K562 (cell line): Measurements from ENCODE around the gene CLNK. TPM values are rescaled to one million over a fixed set of nuclear protein-coding genes. Genes with fewer than 3 reads are reported as not detected.

Source experiments
- ATAC-seq: fragments of 200-7000 bp; cut with Tn5 transposase; 3 replicates; pipeline ENCODE4 v1.9.1; 2020; ENCODE audit warnings: moderate library complexity
- BruUV-seq: library from RNA; stranded (reverse); fragments of 400-500 nt; replicated peaks from 2 replicates; lab custom pipeline; 2021; lab: Mats Ljungman, UMichigan
- CTCF ChIA-PET: fragments of 300-600 bp; formaldehyde crosslinking; extraction: SDS; loops from one replicate; lab custom pipeline; 2021; ENCODE audit warnings: low intra/inter-chr PET ratio; lab: Yijun Ruan, JAX
- POLR2A ChIA-PET: fragments of 300-600, 350-650 bp; sonication (Branson Sonifier 250); formaldehyde crosslinking; extraction: SDS; loops from one replicate; lab custom pipeline; 2021; ENCODE audit warnings: antibody characterized with exemption, inconsistent platforms; lab: Yijun Ruan, JAX
- DNase-seq, 4 experiments: peaks; one replicate each; pipeline versions ENCODE4 v3.0.0 to v3.0.0-alpha.2; 2011 to 2018; ENCODE audit warnings: low spot score in 3 of 4, mixed read lengths in 3 of 4; ENCODE audit errors: extremely low read depth in 1 of 4
- FAIRE-seq: peaks from 2 replicates; lab custom pipeline; 2011; peaks lifted over from hg19 to GRCh38; lab: Jason Lieb, UNC
- H2AFZ ChIP-seq: 2 replicates; pipeline ENCODE4 v1.6.0; 2011; ENCODE audit warnings: low read depth, low read length, control low read depth, inconsistent platforms
- H3K27ac ChIP-seq: fragments of 200-600 bp; 3 replicates; pipeline ENCODE4 v1.8.0; 2011; ENCODE audit warnings: low read depth, mild to moderate bottlenecking, control low read depth, inconsistent platforms, low read length, moderate library complexity, mixed read lengths; ENCODE audit errors: extremely low read depth
- H3K27me3 ChIP-seq, 2 experiments: fragments of 300-600 bp in 1 of 2; 2 replicates in 1 of 2; 3 replicates in 1 of 2; pipeline versions ENCODE4 v1.6.0 to v1.8.0; 2011; ENCODE audit warnings: inconsistent platforms in 2 of 2, low read length in 2 of 2, mild to moderate bottlenecking in 1 of 2, mixed read lengths in 1 of 2, moderate library complexity in 1 of 2; ENCODE audit not compliant: control insufficient read depth in 2 of 2, insufficient read depth in 2 of 2
- H3K36me3 ChIP-seq: fragments of 300-600 bp; 3 replicates; pipeline ENCODE4 v1.8.0; 2011; ENCODE audit warnings: mild to moderate bottlenecking, low read length, inconsistent platforms; ENCODE audit not compliant: control insufficient read depth, insufficient read depth
- H3K4me1 ChIP-seq, 2 experiments: fragments of 200-600 bp in 1 of 2; replicated peaks in 1 of 2; 2 replicates in 1 of 2; 3 replicates in 1 of 2; pipeline versions ENCODE4 v1.5.1 to v1.8.0; 2011; ENCODE audit warnings: inconsistent platforms in 2 of 2, low read length in 2 of 2, mild to moderate bottlenecking in 1 of 2, mixed read lengths in 1 of 2, moderate library complexity in 1 of 2; ENCODE audit not compliant: control insufficient read depth in 2 of 2, insufficient read depth in 2 of 2
- H3K4me2 ChIP-seq: 2 replicates; pipeline ENCODE4 v1.6.1; 2011; ENCODE audit warnings: low read length, control low read depth, inconsistent platforms, mixed read lengths; ENCODE audit not compliant: insufficient read depth
- H3K4me3 ChIP-seq: fragments of 200-600 bp; sonication (generic), shearing (Covaris generic); 2 replicates; pipeline ENCODE4 v1.5.1; 2016; ENCODE audit warnings: control low read depth, inconsistent platforms
- H3K79me2 ChIP-seq: fragments of 200-600 bp; 3 replicates; pipeline ENCODE4 v1.8.0; 2011; ENCODE audit warnings: low read length, inconsistent platforms; ENCODE audit not compliant: control insufficient read depth, insufficient read depth
- H3K9ac ChIP-seq, 2 experiments: 2 replicates each; pipeline versions ENCODE4 v1.6.0 to v1.6.1; 2011; ENCODE audit warnings: low read depth in 2 of 2, low read length in 2 of 2, control low read depth in 1 of 2, inconsistent platforms in 1 of 2, mild to moderate bottlenecking in 1 of 2, mixed read lengths in 1 of 2; ENCODE audit not compliant: insufficient read depth in 1 of 2
- H3K9me1 ChIP-seq: one replicate; pipeline ENCODE4 v1.6.0; 2011; ENCODE audit warnings: inconsistent platforms, mild to moderate bottlenecking, low read length, moderate library complexity; ENCODE audit not compliant: control insufficient read depth, insufficient read depth
- H3K9me3 ChIP-seq: replicated peaks from 2 replicates; pipeline ENCODE4 v1.5.1; 2011; ENCODE audit warnings: low read depth, low read length, inconsistent platforms; ENCODE audit not compliant: control insufficient read depth, insufficient read depth
- H4K20me1 ChIP-seq: replicated peaks from 2 replicates; pipeline ENCODE4 v1.6.1; 2011; ENCODE audit warnings: low read length, inconsistent platforms, mixed read lengths; ENCODE audit not compliant: control insufficient read depth, insufficient read depth
- E2F4 ChIP-seq: sonication (generic); formaldehyde crosslinking; IDR thresholded peaks from 2 replicates; pipeline ENCODE4 v1.8.0; 2022; ENCODE audit warnings: mild to moderate bottlenecking, low read depth, missing genetic modification reagents
- GMEB1 ChIP-seq: fragments of 250-450 bp; sonication (Bioruptor Pico); IDR thresholded peaks from 2 replicates; pipeline ENCODE4 v1.4.0; 2020; ENCODE audit warnings: mild to moderate bottlenecking
- RBM25 ChIP-seq: fragments of 200-400 bp; formaldehyde crosslinking; IDR thresholded peaks from 2 replicates; pipeline ENCODE4 v1.6.1; 2018; ENCODE audit warnings: low read length, low read depth, moderate library complexity; ENCODE audit not compliant: severe bottlenecking
- SP2 ChIP-seq: IDR thresholded peaks from 2 replicates; pipeline ENCODE4 v1.6.1; 2011; ENCODE audit warnings: mild to moderate bottlenecking, low read depth, low read length, moderate library complexity; ENCODE audit not compliant: poor library complexity, severe bottlenecking; ENCODE audit errors: extremely low read depth
- ZBTB5 ChIP-seq: fragments of 450-650 bp; IDR thresholded peaks from 2 replicates; pipeline ENCODE4 v1.6.1; 2017; ENCODE audit warnings: antibody characterized with exemption
- whole genome bisulfite sequencing: fragments of 100-300 bp; shearing (Covaris generic); methylation state at CpG from one replicate; pipeline ENCODE4 v1.1.6; 2016; ENCODE audit warnings: low coverage, mixed read lengths; ENCODE audit not compliant: insufficient coverage; ENCODE audit errors: missing lambda C conversion rate; 5-methylcytosine and 5-hydroxymethylcytosine counted together
- in situ Hi-C: fragments of 300-500 bp; cut with MboI; formaldehyde crosslinking; loops from 4 replicates; pipeline ENCODE4 v1.15.0; 2018; ENCODE audit warnings: inconsistent platforms, mixed read lengths
- intact Hi-C: fragments of 100-400 bp; cut with micrococcal nuclease; formaldehyde crosslinking; loops from 2 replicates; pipeline ENCODE4 v1.14.2; 2022
- polyA plus RNA-seq, 8 experiments: library from polyadenylated mRNA; depleted of rRNA in 4 of 8; stranded (reverse) in 5 of 8; unstranded in 3 of 8; fragments of >200 nt; fragmentation: Nextera tagmentation in 2 of 8; fragmentation: Illumina TruSeq in 1 of 8; extraction: Ambion mirVana in 2 of 8; extraction: Trizol in 1 of 8; gene quantifications; 2 replicates each; pipeline versions ENCODE4 v1.2.1 to v1.2.3, GENCODE V29; 2011 to 2014; ENCODE audit warnings: inconsistent platforms in 1 of 8, missing spikeins in 1 of 8
- total RNA-seq, 7 experiments: library from RNA; depleted of rRNA in 6 of 7; stranded (reverse); fragments of >200 nt in 6 of 7; fragmentation: Illumina TruSeq in 2 of 7; extraction: Trizol in 2 of 7; gene quantifications; 2 replicates each; pipeline versions ENCODE4 v1.2.1 to v1.2.3, GENCODE V29; 2011 to 2021; ENCODE audit warnings: low replicate concordance in 1 of 7

The CLNK gene
- total and polyA plus RNA-seq, 9 of the 15 experiments (the other 6 are each of a cell fraction or from before 2014, with no cell fraction given), result not detected

- no peaks in the 10 kb centered on the region for H3K4me1 ChIP-seq
- H3K27me3 ChIP-seq, result no peaks in the 10 kb centered on the region
- H3K9me3 ChIP-seq, result no peaks in the 10 kb centered on the region
- no peak overlapping the region for H3K9ac ChIP-seq
- no peaks in the 10 kb centered on the region for H3K9me1 ChIP-seq
- DNase-seq (no peak), ATAC-seq (no peak), FAIRE-seq (no peak)
- H3K36me3 ChIP-seq, result no peaks in the 10 kb centered on the region
- no TSS peak for BruUV-seq
- CTCF ChIA-PET, result no interaction called here
- no peak overlapping the region for H2AFZ ChIP-seq
- no peaks in the 10 kb centered on the region for H3K79me2 ChIP-seq
- WGBS, result under 1% methylated on average over 7 of the region's 7 CpGs
- H4K20me1 ChIP-seq, result no peaks in the 10 kb centered on the region
- POLR2A ChIA-PET, result interaction anchor here (0.7 kb wide), 1 partner anchor 319 kb away, joined by 3 read pairs; no protein-coding TSS in a partner anchor
- in situ Hi-C loops (no loop called here), intact Hi-C loops (no loop called here)
- no peak for TF ChIP-seq ZBTB5
- TF ChIP-seq SP2, result no peak
- TF ChIP-seq GMEB1 (CRISPR knock-in tag), result no peak
- no peak for TF ChIP-seq RBM25
- TF ChIP-seq E2F4 (CRISPR knock-in tag), result no peak
- H3K27ac ChIP-seq, result no peak overlapping the region
- H3K4me3 ChIP-seq, result no peak overlapping the region
- no peak overlapping the region for H3K4me2 ChIP-seq
These were observed 17.3 kb upstream of the CLNK start for GRCh38 chr4:10701702-10702460.
